Stimulated activated CD8-positive, alpha-beta memory T cell treated with anti-CD3 and anti-CD28 coated beads, Interleukin-12 subunit alpha, Interleukin-12 subunit beta, amount 100 ng/mL, for 4 hours (primary cell): Measurements from ENCODE around the gene PPP2R3C.
"Not testable (repeated sequence)": the region's sequence is repeated elsewhere in the genome, so short reads cannot be mapped to it uniquely, and the experiment has no call there.

Source experiments
- DNase-seq: peaks from one replicate; pipeline ENCODE4 v3.0.0-alpha.2; 2020; ENCODE audit warnings: low read depth

Gene PPP2R3C

DNA sequence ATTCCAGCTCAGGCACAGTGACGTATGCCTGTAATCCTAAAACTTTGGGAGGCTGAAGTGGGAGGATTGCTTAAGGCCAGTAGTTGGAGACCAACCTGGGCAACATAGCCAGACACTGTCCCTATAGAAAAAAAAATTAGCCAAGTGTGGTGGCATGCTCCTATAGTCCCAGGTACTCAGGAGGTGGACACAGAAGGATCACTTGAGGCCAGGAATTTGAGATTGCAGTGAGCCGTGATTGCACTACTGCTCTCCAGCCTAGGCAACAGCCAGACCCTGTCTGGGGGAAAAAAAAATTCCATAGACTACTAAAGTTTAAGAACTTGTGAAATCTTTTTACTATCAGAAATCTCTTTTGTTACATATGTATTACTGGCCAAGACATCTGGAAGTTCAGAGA is 69.2 kb downstream of the PPP2R3C start:
- DNase-seq: no peak

DNA sequence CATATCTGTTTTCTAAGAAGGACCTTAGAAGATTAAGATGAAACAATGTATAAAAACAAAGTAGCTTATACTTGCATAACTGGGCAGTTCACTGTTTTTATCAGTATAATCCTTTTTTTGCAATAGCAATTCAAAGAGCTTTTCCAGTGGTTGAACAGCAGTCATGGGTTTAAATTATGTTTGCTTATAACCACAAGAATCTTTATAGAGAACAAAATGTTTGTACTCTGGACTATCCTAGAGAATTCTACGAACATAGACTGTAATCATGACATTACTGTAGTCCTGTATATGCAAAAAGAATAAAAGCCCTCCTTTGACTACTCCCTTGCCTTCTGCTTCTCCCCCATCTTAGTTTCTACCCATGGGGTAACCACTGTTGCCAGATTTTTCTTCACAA is 70.0 kb downstream of the PPP2R3C start:
- no peak for DNase-seq

- no peak for DNase-seq
Measured at GRCh38 chr14:35050652-35051051, 71.1 kb downstream of the PPP2R3C start.

DNA sequence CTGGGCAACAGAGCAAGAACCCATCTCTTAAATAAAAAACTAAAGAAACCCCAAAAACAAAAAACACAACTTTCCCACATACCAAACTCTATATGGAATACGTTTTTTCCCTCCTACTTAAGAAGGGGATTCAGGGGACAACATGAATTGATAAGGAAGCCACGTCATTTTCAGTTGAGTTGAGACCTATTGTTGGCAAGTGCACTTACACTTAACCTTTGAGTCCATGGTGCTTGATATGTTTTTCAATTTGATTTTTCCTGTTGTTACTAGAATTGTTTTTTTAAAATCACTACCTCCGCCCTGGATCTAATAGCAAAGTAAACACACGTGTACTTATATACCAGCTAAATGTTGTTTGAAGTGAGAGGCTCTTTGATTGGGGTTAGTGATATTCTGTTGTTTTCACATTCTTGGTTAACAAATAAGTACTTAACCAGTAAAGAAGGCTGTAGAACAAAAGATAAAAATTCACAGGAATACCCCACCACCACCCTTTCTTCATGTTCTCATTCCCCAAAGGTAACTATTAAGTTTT is 73.7 kb downstream of the PPP2R3C start:
- no peak for DNase-seq

DNA sequence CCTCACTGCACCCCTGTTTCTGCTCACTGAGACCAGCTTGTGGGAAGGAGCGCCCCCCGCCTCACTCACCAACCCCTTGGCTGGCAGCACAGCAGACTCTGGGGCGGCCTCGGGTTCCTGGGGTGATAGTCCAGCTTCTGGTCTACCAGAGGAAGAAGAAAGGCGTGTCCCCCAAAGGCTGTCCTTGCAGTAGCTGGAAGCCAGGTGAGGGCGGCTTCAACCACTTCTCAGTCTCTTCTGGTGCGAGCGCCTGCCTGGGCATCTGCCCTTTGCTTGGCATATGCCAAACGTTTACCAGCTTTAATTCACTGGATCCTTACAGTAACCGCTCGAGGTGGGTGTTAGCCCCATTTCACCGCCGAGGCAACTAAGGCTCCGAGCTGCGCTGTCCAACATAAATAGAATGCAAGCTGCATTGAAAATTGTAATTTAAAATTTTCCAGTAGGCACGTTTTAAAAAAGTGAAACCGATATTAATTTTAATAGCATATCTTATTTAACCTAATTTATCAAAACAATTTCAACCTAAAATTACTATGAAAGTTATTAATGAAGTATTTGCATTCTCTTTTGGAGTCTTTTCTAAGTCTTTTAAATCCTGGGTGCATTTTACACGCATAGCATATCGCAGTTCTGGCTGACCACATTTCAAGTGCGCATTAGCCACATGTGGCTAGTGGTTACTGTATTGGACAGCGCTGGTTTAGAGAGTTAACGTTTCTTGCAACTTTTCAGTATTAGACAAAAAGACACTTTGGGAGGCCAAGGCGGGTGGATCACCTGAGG is 74.8 kb downstream of the PPP2R3C start:
- no peak for DNase-seq

GRCh38 chr14:35046048-35046750 is 75.6 kb downstream of the PPP2R3C start, which contains the start of gene FAM177A1:
FAM177A1 (plus strand) TSS chr14:35046272; CDS start chr14:35046464, 192 bp downstream.
- DNase-seq: peak; percentile 98

GRCh38 chr14:35045798-35046047 is 76.1 kb downstream of the PPP2R3C start:
- DNase-seq: no peak

DNA sequence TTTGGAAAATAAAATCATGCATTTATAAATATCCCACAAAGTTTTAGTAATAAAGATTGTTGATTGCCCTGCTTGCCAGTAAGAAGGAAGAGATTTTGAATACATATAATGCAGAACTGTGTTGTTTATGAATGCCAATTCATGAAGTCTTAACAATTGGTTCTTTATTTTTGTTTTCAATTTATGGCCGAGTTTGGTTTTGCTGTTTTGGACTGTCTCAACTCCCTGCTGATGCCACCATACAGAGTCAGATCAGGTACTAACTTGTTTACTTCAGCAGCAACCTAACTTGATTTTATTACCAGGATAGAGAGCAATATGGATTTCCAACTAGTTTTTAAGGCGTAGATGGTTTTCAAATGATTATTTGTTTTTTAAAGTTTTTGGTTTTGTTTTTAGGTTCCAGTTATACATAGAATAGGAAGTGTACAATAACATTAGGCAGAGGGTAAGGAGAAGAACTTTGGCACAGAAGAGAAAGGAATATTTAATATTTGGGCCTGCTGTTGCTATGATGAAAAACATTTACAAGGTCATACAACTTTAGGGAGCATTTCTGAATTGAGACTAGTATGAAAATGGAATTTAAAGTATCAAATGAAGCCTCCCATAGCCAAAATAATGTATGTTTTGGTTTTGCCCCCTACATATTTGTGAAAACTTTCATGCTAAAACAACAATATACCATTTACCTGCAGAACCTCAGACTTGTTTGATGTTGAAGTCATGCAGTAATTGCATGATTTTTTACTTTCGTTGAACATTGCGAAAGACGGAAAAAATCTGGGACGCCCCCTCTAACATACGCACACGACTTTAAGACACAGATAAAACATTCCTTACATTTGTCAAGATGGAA is 76.6 kb downstream of the PPP2R3C start:
- DNase-seq: no peak

DNA sequence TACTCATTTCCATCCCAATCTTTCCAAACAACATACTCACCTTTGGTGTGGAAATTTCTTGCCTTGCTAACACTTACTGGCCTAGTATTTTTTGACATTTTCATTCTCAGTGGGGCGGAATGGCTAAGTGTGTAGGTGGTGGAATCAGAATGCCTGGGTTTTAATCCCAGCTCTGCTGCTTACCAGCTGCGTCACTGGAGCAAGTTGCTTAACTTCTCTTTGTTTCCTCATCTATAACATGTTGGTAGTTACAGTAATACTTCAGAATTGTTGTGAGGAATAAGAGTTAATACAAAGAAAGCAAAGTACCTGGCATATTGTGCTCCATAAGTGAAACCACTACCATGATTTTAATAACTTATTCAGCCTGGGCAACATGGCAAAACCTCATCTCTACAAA is 78.7 kb downstream of the PPP2R3C start:
- no peak for DNase-seq

DNA sequence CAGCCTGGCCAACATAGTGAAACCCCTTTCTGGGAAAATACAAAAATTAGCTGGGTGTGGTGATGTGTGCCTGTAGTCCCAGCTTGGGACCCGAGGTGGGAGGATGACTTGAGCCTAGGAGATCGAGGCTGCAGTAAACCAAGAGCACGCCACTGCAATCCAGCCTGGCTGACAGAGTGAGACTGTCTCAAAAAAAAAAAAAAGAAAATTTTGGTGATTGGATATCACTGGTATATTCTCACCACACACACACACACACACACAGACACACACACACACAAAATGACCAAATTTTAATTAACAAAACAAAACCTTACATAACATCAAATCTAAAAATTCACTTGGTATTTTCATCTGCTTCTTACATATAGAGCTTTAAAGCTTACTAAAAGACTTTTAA is 79.2 kb downstream of the PPP2R3C start:
- no peak for DNase-seq

DNA sequence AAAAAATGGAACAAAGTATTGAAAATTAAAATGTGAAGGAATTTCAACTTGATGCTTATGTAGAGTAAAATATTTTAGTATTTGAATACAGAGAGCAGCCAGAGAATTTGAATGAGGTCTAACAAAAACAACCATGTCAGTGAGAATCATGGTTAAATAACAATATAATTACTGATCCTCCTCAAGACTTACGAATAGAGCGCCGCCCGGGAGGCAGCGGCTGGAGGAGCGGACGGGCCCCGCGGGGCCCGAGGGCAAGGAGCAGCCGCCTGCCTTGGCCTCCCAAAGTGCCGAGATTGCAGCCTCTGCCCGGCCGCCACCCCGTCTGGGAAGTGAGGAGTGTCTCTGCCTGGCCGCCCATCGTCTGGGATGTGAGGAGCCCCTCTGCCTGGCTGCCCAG is 83.5 kb downstream of the PPP2R3C start:
- DNase-seq: not testable (repeated sequence)
